Right cardiac atrium (tissue), 5 donors: ENCODE results near the gene VWC2L. TPM values are rescaled to one million over a fixed set of nuclear protein-coding genes. Genes with fewer than 3 reads are reported as not detected.

ENCODE experiments used
- ATAC-seq, 2 donors: fragments of 200-7000 bp; cut with Tn5 transposase; one replicate each; pipeline versions ENCODE4 v1.8.0 to v1.9.1; 2020; ENCODE audit warnings: moderate library complexity in 2 of 2, mild to moderate bottlenecking in 1 of 2
- DNase-seq, 3 donors: peaks; one replicate each; pipeline ENCODE4 v3.0.0-alpha.2; 2020
- H3K27ac ChIP-seq: one replicate; pipeline ENCODE4 v1.5.1; 2013; ENCODE audit warnings: mild to moderate bottlenecking, low read length, control low read depth, moderate library complexity
- H3K27me3 ChIP-seq: one replicate; pipeline ENCODE4 v1.6.1; 2013; ENCODE audit not compliant: control insufficient read depth, insufficient read depth
- H3K4me1 ChIP-seq: one replicate; pipeline ENCODE4 v1.6.1; 2013; ENCODE audit warnings: low read length; ENCODE audit not compliant: control insufficient read depth, insufficient read depth
- H3K4me3 ChIP-seq: one replicate; pipeline ENCODE4 v1.5.1; 2013; ENCODE audit warnings: low read length, control low read depth
- H3K9me3 ChIP-seq: one replicate; pipeline ENCODE4 v1.6.1; 2013; ENCODE audit warnings: low read length; ENCODE audit not compliant: control insufficient read depth
- WGBS: extraction: QIAGEN DNeasy Blood & Tissue Kit; methylation state at CpG from one replicate; pipeline ENCODE4 v1.1.7; 2013; 5-methylcytosine and 5-hydroxymethylcytosine counted together
- intact Hi-C, 4 donors: fragments of 100-400 bp; cut with DNase I; formaldehyde crosslinking; loops; one replicate each; pipeline versions ENCODE4 v1.11.0 to v1.14.0; 2022 to 2023
- polyA plus RNA-seq: library from polyadenylated mRNA; stranded (reverse); fragments of 200-250 nt; gene quantifications from one replicate; pipeline ENCODE4 v1.2.3, GENCODE V29; 2013
- total RNA-seq, 4 donors: library from RNA; stranded (reverse); fragmentation: NEBNext Ultra II Directional; extraction: Animal tissue kit (Norgen Biotek cat#: 25700); gene quantifications; one replicate each; pipeline ENCODE4 v1.2.1, GENCODE V29; 2021
- donor health status: healthy with polysubstance abuse.
- donor health status: DM: no; HTN: yes; CAD: no.
- donor health status: DM: no; HTN: no; CAD: no.
- donor health status: DM: no; HTN: yes; CAD: no; lungs with severe emphysema.
- donor health status: DM: yes; HTN: yes; CAD: no.

The VWC2L gene
- total and polyA plus RNA-seq, 5 donors, result not detected

GRCh38 chr2:214542866-214543265 lies 132.0 kb downstream of the VWC2L start:
- ATAC-seq, result no peak
- Histone ChIP-seq H3K4me1 (no peaks in the 10 kb centered on the region), H3K27ac (no peak overlapping the region), H3K27me3 (no peaks in the 10 kb centered on the region), H3K4me3 (no peak overlapping the region), H3K9me3 (no peaks in the 10 kb centered on the region)
- no peak for DNase-seq
- intact Hi-C loops, result no loop called here
- 74% methylated on average over 1 of the region's 1 CpG for WGBS

- Histone ChIP-seq H3K27me3 (no peaks in the 10 kb centered on the region), H3K4me3 (no peak overlapping the region), H3K27ac (no peak overlapping the region), H3K9me3 (no peaks in the 10 kb centered on the region), H3K4me1 (no peaks in the 10 kb centered on the region)
- 64% methylated on average over 2 of the region's 2 CpGs for WGBS
- intact Hi-C loops, result no loop called here
- DNase-seq (no peak), ATAC-seq (no peak)
These were observed 132.6 kb downstream of the VWC2L start for GRCh38 chr2:214543386-214543955.

GRCh38 chr2:214545898-214546542 lies 135.2 kb downstream of the VWC2L start:
- H3K4me1 ChIP-seq, result no peaks in the 10 kb centered on the region
- 49% methylated on average over 1 of the region's 1 CpG for WGBS

GRCh38 chr2:214547931-214548330 lies 137.1 kb downstream of the VWC2L start:
- Histone ChIP-seq H3K27me3 (no peaks in the 10 kb centered on the region), H3K27ac (no peak overlapping the region), H3K4me3 (no peak overlapping the region), H3K9me3 (no peaks in the 10 kb centered on the region), H3K4me1 (no peaks in the 10 kb centered on the region)
- DNase-seq (no peak), ATAC-seq (no peak)
- WGBS, result 50% methylated on average over 3 of the region's 3 CpGs
- intact Hi-C loops, result no loop called here

More at GRCh38 chr2:214545898-214546542, 135.2 kb downstream of the VWC2L start:
- intact Hi-C loops, result no loop called here
- Histone ChIP-seq H3K9me3 (no peaks in the 10 kb centered on the region), H3K4me3 (no peak overlapping the region), H3K27ac (no peak overlapping the region), H3K27me3 (no peaks in the 10 kb centered on the region)
- ATAC-seq (no peak), DNase-seq (no peak)

GRCh38 chr2:214549946-214550345 lies 139.1 kb downstream of the VWC2L start:
- no peak overlapping the region for H3K4me3 ChIP-seq
- 83% methylated on average over 2 of the region's 2 CpGs for WGBS
- ATAC-seq (no peak), DNase-seq (no peak)
- no peaks in the 10 kb centered on the region for H3K4me1 ChIP-seq
- H3K9me3 ChIP-seq, result no peaks in the 10 kb centered on the region
- H3K27ac ChIP-seq, result no peak overlapping the region
- intact Hi-C loops, result no loop called here
- H3K27me3 ChIP-seq, result no peaks in the 10 kb centered on the region

GRCh38 chr2:214550786-214551185 lies 139.9 kb downstream of the VWC2L start:
- Histone ChIP-seq H3K4me3 (no peak overlapping the region), H3K27me3 (no peaks in the 10 kb centered on the region), H3K4me1 (no peaks in the 10 kb centered on the region), H3K9me3 (no peaks in the 10 kb centered on the region), H3K27ac (no peak overlapping the region)
- ATAC-seq (no peak), DNase-seq (no peak)
- WGBS, result 81% methylated on average over 3 of the region's 3 CpGs
- intact Hi-C loops, result no loop called here

GRCh38 chr2:214557884-214558283 lies 147.0 kb downstream of the VWC2L start:
- Histone ChIP-seq H3K27me3 (no peaks in the 10 kb centered on the region), H3K4me3 (no peak overlapping the region), H3K9me3 (no peaks in the 10 kb centered on the region), H3K27ac (no peak overlapping the region), H3K4me1 (no peaks in the 10 kb centered on the region)
- DNase-seq (no peak), ATAC-seq (no peak)
- intact Hi-C loops, result no loop called here
- WGBS, result 84% methylated on average over 3 of the region's 3 CpGs

- no peaks in the 10 kb centered on the region for H3K27me3 ChIP-seq
- no peak for DNase-seq
- H3K4me3 ChIP-seq, result no peak overlapping the region
- no peaks in the 10 kb centered on the region for H3K9me3 ChIP-seq
- no peaks in the 10 kb centered on the region for H3K4me1 ChIP-seq
- WGBS, result 87% methylated on average over 1 of the region's 1 CpG
- no peak overlapping the region for H3K27ac ChIP-seq
- no peak for ATAC-seq
- intact Hi-C loops, result no loop called here
These were observed 147.5 kb downstream of the VWC2L start for GRCh38 chr2:214558341-214558740.

GRCh38 chr2:214560176-214560575 lies 149.3 kb downstream of the VWC2L start:
- no peaks in the 10 kb centered on the region for H3K27me3 ChIP-seq
- H3K9me3 ChIP-seq, result no peaks in the 10 kb centered on the region
- no peak for ATAC-seq
- intact Hi-C loops, result no loop called here
- no peak overlapping the region for H3K27ac ChIP-seq
- DNase-seq, result no peak
- WGBS, result 63% methylated on average over 4 of the region's 4 CpGs
- no peaks in the 10 kb centered on the region for H3K4me1 ChIP-seq
- no peak overlapping the region for H3K4me3 ChIP-seq

- no peaks in the 10 kb centered on the region for H3K9me3 ChIP-seq
- DNase-seq (no peak), ATAC-seq (no peak)
- no peaks in the 10 kb centered on the region for H3K27me3 ChIP-seq
- WGBS, result 39% methylated on average over 1 of the region's 1 CpG
- no peak overlapping the region for H3K4me3 ChIP-seq
- H3K4me1 ChIP-seq, result no peaks in the 10 kb centered on the region
- H3K27ac ChIP-seq, result no peak overlapping the region
- intact Hi-C loops, result no loop called here
These were observed 149.8 kb downstream of the VWC2L start for GRCh38 chr2:214560618-214561190.

GRCh38 chr2:214565246-214565645 lies 154.4 kb downstream of the VWC2L start:
- intact Hi-C loops, result no loop called here
- DNase-seq (no peak), ATAC-seq (no peak)
- Histone ChIP-seq H3K9me3 (no peaks in the 10 kb centered on the region), H3K27me3 (no peaks in the 10 kb centered on the region), H3K4me3 (no peak overlapping the region), H3K27ac (no peak overlapping the region), H3K4me1 (no peaks in the 10 kb centered on the region)
- WGBS, result 77% methylated on average over 1 of the region's 1 CpG
